ENCODE measurements around the gene MAGEF1. TPM values are rescaled to one million over a fixed set of nuclear protein-coding genes. Genes with fewer than 3 reads are reported as not detected.

Gene MAGEF1
- total and polyA plus RNA-seq, 2 donors (not counting 3 experiments of a cell fraction or from before 2014, with no cell fraction given), result 7.0 to 14.2 TPM

DNA sequence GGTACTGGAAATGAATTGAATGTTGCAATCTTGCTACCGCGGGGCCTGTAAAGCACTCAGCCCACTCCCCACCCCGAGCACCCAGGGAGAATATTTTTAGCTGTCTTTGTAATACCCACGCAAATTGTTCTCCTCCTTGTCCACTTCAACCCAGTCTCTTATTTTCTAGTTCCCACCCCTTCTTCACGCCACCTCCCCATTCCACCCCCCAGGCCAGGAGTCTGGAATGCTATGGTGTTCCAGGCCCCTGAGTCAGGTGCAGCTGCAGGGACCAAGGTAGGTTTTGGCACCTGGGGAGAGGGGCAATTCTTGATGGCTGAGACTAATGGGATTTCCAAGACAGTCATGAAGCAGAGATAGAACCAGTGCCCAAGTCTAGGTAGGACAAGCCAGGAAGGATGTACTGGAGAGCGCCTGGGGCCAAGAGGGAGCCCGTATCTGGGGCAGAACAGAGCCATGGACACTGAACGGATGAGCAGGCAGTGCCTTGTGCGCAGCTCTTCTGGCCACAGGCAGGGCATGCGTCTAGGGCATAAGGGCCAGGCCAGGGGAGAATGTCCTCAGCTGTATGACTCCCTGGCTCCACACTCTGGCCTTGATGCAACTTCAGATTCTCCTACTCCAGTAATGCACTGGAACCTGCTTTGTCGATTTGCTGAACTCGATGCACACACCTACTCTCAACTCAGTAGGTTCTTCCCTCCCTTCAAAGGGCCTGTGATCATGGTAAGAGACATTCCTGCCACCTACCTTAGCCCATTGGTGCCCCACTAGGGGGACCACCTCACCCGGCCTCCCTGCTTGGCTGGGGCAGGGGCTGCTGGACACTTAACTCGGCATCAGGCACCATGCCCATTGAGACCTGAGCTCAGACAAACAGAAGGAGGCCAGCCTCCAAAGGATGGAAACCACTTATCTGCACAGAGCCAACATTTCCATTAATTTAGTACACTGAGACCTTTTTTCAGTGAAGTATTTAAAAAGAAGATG, 34.6 kb upstream of the MAGEF1 start:
- POLR2A ChIA-PET, result interaction anchor here (0.6 kb wide), 1 partner anchor 85 kb away, joined by 3 read pairs; no protein-coding TSS in a partner anchor
- FAIRE-seq, result no peak
- dilution Hi-C loops (cut with MboI; ENCODE audit: extremely low pct_ligation_motif_present, low sequenced_read_pairs), result no loop called here

More for the DNA sequence above, 34.6 kb upstream of the MAGEF1 start:
- Histone ChIP-seq H3K4me3 (replicated peaks in 1 of 3; ENCODE audit: insufficient read depth in 1 of 3, low read depth in 1 of 3, low read length in 3 of 3) (no peak overlapping the region), H2AFZ (ENCODE audit: low read depth, low read length) (no peak overlapping the region), H3K9ac (replicated peaks; ENCODE audit: extremely low read depth, insufficient read depth, low read length) (no peak overlapping the region), H3K27me3 (ENCODE audit: control insufficient read depth in 2 of 2, insufficient read depth in 2 of 2, low read length in 2 of 2) (peaks cover 4 to 9% of the 10 kb centered on the region in 2 experiments), H3K27ac (ENCODE audit: insufficient read depth, low read depth, low read length) (no peak overlapping the region), H4K20me1 (replicated peaks; ENCODE audit: control insufficient read depth, extremely low read depth, insufficient read depth, low read length) (no peaks in the 10 kb centered on the region), H3K4me2 (ENCODE audit: insufficient read depth, low read length) (no peak overlapping the region), H3K9me1 (replicated peaks; ENCODE audit: control insufficient read depth, extremely low read depth, insufficient read depth, low read length) (no peaks in the 10 kb centered on the region), H3K36me3 (ENCODE audit: control insufficient read depth in 2 of 2, extremely low read depth in 1 of 2, insufficient read depth in 2 of 2, low read length in 2 of 2) (no peaks in the 10 kb centered on the region), H3K9me3 (replicated peaks; ENCODE audit: control insufficient read depth, insufficient read depth, low read length) (no peaks in the 10 kb centered on the region), H3K4me1 (ENCODE audit: control insufficient read depth, extremely low read depth, insufficient read depth, low read length) (no peaks in the 10 kb centered on the region), H3K79me2 (ENCODE audit: control insufficient read depth, insufficient read depth, low read length) (no peaks in the 10 kb centered on the region)
- DNase-seq (ENCODE audit: low read depth, low spot score), result no peak
- TF ChIP-seq, protein P1, sequence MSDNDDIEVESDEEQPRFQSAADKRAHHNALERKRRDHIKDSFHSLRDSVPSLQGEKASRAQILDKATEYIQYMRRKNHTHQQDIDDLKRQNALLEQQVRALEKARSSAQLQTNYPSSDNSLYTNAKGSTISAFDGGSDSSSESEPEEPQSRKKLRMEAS (IDR thresholded peaks at IDR 0.05; ENCODE audit: insufficient read depth, insufficient read length), result no peak
- TF ChIP-seq, protein P2, sequence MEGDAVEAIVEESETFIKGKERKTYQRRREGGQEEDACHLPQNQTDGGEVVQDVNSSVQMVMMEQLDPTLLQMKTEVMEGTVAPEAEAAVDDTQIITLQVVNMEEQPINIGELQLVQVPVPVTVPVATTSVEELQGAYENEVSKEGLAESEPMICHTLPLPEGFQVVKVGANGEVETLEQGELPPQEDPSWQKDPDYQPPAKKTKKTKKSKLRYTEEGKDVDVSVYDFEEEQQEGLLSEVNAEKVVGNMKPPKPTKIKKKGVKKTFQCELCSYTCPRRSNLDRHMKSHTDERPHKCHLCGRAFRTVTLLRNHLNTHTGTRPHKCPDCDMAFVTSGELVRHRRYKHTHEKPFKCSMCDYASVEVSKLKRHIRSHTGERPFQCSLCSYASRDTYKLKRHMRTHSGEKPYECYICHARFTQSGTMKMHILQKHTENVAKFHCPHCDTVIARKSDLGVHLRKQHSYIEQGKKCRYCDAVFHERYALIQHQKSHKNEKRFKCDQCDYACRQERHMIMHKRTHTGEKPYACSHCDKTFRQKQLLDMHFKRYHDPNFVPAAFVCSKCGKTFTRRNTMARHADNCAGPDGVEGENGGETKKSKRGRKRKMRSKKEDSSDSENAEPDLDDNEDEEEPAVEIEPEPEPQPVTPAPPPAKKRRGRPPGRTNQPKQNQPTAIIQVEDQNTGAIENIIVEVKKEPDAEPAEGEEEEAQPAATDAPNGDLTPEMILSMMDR (IDR thresholded peaks at IDR 0.05; ENCODE audit: extremely low read depth in 1 of 2, insufficient read depth in 1 of 2, low read depth in 1 of 2, low read length in 2 of 2), result no peak
- no peak for TF ChIP-seq POLR2AphosphoS5 (IDR thresholded peaks at IDR 0.05; ENCODE audit: insufficient read depth, low read depth, low read length)
- no peak for TF ChIP-seq FOS (IDR thresholded peaks at IDR 0.05; ENCODE audit: borderline replicate concordance, insufficient read depth, low read length)
- TF ChIP-seq GATA2 (IDR thresholded peaks at IDR 0.05; ENCODE audit: insufficient read depth, insufficient read length, low read depth, low read length), result no peak
- intact Hi-C loops (cut with micrococcal nuclease), result no loop called here
- CTCF ChIA-PET, result no interaction called here
- BruUV-seq (replicated peaks), result no TSS peak

Data from endothelial cell of umbilical vein (primary cell).